GM19468 (cell line): ENCODE data around the gene MATN1.
"Not testable (repeated sequence)": the region's sequence is repeated elsewhere in the genome, so short reads cannot be mapped to it uniquely, and the experiment has no call there.

Experiments
- ATAC-seq: cut with Tn5 transposase; IDR thresholded peaks from one replicate; pipeline ENCODE4 v1.9.1; 2021; ENCODE audit warnings: mild to moderate bottlenecking, moderate library complexity, moderate number of reproducible peaks; ENCODE audit not compliant: unreplicated experiment; ENCODE audit errors: extremely low read depth

Gene MATN1, protein sequence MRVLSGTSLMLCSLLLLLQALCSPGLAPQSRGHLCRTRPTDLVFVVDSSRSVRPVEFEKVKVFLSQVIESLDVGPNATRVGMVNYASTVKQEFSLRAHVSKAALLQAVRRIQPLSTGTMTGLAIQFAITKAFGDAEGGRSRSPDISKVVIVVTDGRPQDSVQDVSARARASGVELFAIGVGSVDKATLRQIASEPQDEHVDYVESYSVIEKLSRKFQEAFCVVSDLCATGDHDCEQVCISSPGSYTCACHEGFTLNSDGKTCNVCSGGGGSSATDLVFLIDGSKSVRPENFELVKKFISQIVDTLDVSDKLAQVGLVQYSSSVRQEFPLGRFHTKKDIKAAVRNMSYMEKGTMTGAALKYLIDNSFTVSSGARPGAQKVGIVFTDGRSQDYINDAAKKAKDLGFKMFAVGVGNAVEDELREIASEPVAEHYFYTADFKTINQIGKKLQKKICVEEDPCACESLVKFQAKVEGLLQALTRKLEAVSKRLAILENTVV

DNA sequence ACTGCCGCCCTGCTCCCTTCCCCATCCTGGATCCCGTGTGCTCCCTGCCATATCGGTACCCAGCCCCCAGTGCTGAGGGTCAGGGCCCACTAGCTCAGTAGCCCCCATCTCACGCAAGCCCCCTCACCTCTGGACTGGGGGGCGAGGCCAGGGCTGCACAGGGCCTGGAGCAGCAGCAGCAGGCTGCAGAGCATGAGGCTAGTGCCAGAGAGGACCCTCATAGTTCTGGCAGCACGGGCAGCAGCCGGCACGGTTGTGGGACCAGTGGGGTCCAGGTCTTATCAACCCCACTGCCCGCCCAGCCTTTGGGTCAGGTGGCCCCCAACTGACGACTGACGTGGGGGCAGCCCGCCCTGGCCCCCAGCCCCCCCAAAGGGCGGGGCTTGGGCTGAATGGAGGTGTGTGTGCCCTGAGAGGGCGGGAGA is at the start of gene MATN1:
Gene MATN1 (minus strand): TSS at position 255 of the 425 bp plus-strand sequence. CDS start 34 bp downstream, at position 221.
- ATAC-seq: no peak

GRCh38 chr1:30771005-30771404 is 47.6 kb upstream of the MATN1 start:
- ATAC-seq: no peak

GRCh38 chr1:30770150-30770549 is 46.8 kb upstream of the MATN1 start:
- ATAC-seq: no peak

GRCh38 chr1:30768830-30769718 is 45.7 kb upstream of the MATN1 start:
- no peak for ATAC-seq

DNA sequence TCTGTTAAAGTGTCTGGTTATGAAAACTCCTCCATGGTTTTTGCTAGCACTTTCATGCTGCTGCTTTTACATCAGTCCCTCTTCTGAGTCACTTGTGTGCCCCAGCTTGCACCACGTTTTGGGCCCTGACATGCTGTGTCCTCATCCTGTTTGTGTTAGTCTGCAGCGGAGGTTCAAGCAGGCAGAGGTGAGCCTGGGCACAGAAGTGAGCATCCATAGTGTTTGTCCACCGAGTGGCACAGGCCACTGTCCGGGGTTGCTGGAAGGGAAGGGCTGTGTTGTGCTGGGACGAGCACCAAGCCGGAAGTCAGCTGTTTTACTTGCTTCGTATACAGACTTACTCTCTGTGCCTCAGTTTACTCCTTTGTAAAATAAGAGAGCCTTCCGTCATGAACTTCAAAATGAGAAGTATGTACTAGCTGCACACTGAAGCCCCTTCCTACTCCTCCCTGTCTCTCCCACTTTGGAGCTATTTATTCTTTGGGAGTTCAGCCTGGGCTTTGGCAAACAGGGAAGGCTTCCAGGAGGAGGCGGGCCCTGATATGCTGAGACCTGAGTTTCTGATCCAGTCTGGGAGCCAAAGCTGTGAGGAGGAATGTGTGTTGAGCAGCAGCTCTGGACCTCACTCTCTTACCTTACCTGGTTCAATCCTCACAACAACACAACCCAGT is 44.9 kb upstream of the MATN1 start:
- ATAC-seq: no peak

DNA sequence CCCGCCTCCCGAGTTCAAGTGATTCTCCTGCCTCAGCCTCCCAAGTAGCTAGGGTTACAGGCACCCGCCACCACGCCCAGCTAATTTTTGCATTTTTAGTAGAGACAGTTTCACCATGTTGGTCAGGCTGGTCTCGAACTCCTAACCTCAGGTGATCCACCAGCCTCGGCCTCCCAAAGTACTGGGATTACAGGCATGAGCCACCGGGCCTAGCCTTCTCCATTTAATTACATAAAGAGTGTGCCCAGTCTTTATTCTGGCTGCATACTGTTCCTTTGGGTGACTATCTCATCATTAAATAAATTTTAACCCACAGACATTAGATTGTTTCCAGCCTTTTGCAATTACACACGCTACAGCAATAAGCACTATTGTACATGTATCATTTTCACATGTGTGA is 43.6 kb upstream of the MATN1 start:
- not testable (repeated sequence) for ATAC-seq

GRCh38 chr1:30765556-30766434 is 42.4 kb upstream of the MATN1 start:
- ATAC-seq: no peak

DNA sequence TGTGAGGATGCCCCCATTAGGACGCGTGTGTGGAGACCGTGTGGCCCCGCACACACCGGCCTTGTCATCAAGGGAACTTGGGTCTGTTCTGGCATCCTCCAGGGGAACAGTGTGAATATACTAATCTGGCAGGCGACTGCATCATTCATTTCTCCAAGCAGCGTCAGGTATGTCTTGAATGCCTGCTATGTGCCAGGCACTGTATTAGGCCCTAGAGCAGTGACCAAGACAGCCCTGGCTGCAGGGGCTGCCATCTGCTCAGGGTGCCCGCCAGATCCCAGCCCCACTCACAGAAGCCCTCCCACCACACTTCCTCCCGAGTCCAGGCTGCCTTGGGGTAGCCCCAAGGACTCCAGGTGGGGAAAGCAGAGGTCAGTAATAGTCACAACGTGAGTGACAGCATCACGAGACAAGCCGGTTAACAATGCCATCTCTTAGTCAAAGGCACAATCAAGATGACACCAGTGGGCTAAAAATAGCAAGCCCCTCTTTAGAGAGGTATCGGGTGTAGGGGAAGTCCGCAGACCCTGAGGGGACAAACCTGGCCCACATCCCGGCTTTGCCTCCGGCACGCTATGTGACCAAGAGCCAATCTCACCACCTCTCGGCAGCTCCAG is 41.7 kb upstream of the MATN1 start:
- ATAC-seq: no peak

GRCh38 chr1:30764396-30764795 is 41.0 kb upstream of the MATN1 start:
- no peak for ATAC-seq

- ATAC-seq: no peak
Observed at GRCh38 chr1:30763651-30764248, 40.4 kb upstream of the MATN1 start.

DNA sequence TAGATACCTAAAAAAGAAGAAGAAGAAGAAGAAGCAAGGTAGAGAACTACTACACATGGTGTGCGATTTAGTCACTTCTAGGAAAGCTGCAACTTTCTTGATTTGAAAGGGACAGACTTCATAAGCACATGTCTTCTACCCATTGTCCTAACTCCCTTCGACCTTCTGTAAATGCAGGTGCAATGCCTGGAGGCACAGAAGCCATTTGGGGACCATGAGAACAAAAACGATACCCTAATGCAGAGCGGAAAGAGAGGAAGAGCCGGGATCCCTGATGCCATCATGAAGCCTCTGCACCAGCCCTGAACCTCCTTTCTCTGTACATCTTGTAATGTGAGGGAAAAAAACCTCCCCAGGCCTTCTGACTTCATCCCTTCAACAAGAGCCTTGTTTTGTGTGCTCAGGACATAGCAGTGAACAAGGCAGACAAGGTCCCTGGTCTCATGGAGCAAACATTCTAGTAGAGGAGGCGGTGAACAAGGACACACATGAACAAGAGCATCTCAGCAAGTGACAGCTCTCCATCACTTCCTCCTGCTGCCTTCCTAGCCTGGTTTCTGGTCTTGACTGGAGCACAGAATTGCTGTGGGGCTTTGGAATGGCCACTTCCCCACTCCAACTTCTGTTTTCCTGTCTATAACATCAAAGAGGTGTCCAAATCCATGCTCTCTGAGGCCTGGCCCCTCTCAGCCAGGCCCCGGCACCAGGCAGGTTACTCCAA is 39.7 kb upstream of the MATN1 start:
- ATAC-seq: no peak

- no peak for ATAC-seq
Observed at GRCh38 chr1:30762152-30762929, 39.0 kb upstream of the MATN1 start.

DNA sequence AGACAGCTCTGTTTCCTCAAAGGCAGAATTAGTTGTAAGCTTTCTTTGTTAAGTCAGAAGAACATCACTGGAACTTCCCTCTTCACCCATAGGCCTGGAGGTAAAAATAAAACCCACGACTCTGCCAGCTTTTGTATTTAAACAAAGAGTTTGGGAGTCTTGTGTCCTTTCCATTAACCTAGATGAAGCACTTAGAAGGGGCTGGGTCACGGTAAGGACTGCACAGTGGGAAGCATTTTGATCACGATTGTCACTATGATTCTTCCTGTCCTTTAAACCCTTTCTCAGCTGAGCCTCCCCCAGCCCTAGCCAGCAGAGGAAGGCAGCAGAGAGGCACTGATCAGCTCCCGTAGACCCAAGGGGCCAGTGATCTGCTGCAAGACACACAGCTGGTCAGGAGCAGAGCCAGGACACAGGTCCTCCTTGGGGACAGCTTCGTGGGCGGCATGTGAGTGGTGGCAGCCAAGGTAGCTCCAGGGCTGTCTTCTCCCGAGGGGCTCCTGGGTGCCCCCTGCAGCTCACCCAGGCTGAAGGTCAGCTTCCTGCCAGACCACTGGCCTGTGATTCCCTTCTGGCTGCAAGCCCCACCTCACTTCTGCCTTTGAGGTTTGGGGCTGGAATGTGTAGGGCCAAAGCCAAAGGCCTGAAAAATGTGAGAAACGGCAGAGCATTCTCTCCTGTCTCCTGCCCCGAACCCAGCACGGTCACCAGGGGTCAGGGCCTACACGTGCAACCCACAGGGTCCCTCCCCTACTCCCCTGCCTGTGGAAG is 38.2 kb upstream of the MATN1 start:
- no peak for ATAC-seq

DNA sequence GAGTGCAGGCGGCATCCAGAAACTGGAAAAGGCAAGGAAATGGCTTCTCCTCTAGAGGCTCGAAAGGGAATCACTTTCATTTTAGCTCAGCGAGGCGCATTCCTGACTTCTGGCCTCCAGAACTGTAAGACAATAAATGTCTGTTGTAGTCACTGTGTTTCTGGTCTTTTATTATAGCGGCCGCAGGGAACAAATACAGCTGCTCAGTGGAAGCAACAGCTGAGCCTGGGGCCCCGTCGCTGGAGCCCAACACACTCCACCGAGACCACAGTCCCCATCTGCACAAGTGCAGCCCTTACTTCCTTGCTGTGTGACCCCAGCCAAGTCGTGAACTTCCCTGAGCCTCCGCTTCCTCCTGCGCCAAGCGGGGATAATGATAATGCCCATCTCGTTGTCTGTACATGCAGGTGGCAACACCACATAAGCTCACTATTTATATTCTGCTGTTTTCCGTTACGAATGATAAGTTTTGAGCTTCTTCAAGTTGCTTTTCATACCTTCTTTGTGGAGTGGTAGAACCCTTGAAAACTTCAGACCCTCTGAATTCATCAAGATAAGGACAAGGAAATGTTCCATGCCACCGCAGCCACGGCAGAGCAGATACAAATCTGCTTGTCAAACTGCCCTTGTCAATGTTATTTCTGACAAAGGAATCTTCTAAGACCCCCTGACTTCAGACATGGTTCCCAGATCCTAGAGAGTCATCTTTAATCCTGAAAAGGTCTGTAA is 37.4 kb upstream of the MATN1 start:
- ATAC-seq: no peak

DNA sequence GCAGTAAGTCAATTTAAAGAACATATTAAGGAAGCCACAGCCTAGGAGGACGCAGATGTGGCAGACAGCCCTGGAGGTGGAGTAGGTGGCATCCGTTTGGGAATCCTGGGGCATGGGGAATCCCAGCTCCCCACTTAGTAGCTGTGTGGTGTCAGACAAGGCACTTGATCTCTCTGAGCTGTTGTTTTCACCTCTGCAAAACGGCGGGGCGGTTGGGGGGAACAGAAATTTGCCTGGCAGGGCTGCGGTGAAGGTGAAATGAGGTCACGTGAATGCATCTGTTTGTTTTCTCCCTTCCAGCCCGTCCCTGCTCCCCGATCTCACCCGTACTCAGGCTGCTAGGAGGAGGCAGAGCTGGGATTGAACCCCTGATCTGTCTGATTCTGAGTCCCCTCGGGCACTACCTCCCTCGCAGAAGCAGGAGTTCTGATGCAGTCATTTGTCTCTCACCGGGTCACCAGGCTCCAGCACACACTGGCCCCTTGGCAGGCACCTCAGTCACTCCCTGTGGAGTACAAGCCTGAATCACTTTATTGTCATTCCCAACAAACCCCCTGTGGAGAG is 36.4 kb upstream of the MATN1 start:
- ATAC-seq: no peak
